Activated CD4-positive, alpha-beta T cell treated with anti-CD3 and anti-CD28 coated beads, Interleukin-2, amount 50 U/mL, for 24 hours (primary cell): Measurements from ENCODE around the gene CYB5A.

Experiments used
- DNase-seq, 2 donors: peaks; one replicate each; pipeline ENCODE4 v3.0.0-alpha.2; 2020; ENCODE audit warnings: low read depth in 1 of 2, low spot score in 1 of 2

CYB5A gene

GRCh38 chr18:74249181-74249968 is 42.4 kb downstream of the CYB5A start:
- no peak for DNase-seq

- no peak for DNase-seq
Observed at GRCh38 chr18:74248595-74248994, 43.2 kb downstream of the CYB5A start.

GRCh38 chr18:74248189-74248588 is 43.6 kb downstream of the CYB5A start:
- DNase-seq: no peak

- no peak for DNase-seq
Observed at GRCh38 chr18:74244554-74244953, 47.2 kb downstream of the CYB5A start.

- DNase-seq: no peak
Observed at GRCh38 chr18:74243127-74243526, 48.6 kb downstream of the CYB5A start.

- DNase-seq: no peak
Observed at GRCh38 chr18:74242438-74243096, 49.2 kb downstream of the CYB5A start.

- DNase-seq: no peak
Observed at GRCh38 chr18:74241970-74242369, 49.8 kb downstream of the CYB5A start.

- DNase-seq: no peak
Observed at GRCh38 chr18:74241426-74241825, 50.3 kb downstream of the CYB5A start.

GRCh38 chr18:74239567-74239966 is 52.2 kb downstream of the CYB5A start:
- no peak for DNase-seq

- no peak for DNase-seq
Observed at GRCh38 chr18:74234326-74235171, 57.2 kb downstream of the CYB5A start.

- no peak for DNase-seq
Observed at GRCh38 chr18:74233933-74234325, 57.8 kb downstream of the CYB5A start.

GRCh38 chr18:74230922-74231714 is 60.6 kb downstream of the CYB5A start:
- no peak for DNase-seq

- DNase-seq: no peak
Observed at GRCh38 chr18:74229891-74230290, 61.9 kb downstream of the CYB5A start.

- no peak for DNase-seq
Observed at GRCh38 chr18:74229005-74229404, 62.8 kb downstream of the CYB5A start.

- DNase-seq: no peak
Observed at GRCh38 chr18:74228312-74228711, 63.5 kb downstream of the CYB5A start.

- no peak for DNase-seq
Observed at GRCh38 chr18:74226666-74227065, 65.1 kb downstream of the CYB5A start.

- DNase-seq: no peak
Observed at GRCh38 chr18:74226156-74226555, 65.6 kb downstream of the CYB5A start.

GRCh38 chr18:74225193-74225840 is 66.4 kb downstream of the CYB5A start:
- DNase-seq: no peak

- no peak for DNase-seq
Observed at GRCh38 chr18:74222710-74223494, 68.9 kb downstream of the CYB5A start.

GRCh38 chr18:74221081-74221480 is 70.7 kb downstream of the CYB5A start:
- DNase-seq: no peak
